GM13977 (cell line): Measurements from ENCODE around the gene RRBP1.

Experiments
- DNase-seq: peaks from one replicate; pipeline ENCODE4 v3.0.0; 2012; ENCODE audit warnings: low spot score
- CTCF ChIP-seq: IDR thresholded peaks from 2 replicates; pipeline ENCODE4 v1.5.1; 2012; ENCODE audit warnings: mild to moderate bottlenecking, control low read depth; ENCODE audit not compliant: insufficient read depth; ENCODE audit errors: extremely low read depth, missing control alignments
- in situ Hi-C: fragments of 300-500 bp; cut with MboI; formaldehyde crosslinking; loops from one replicate; pipeline ENCODE4 v1.12.0; 2022; ENCODE audit warnings: low sequenced_read_pairs, low pct_unique_long_range_greater_than_20kb, mixed read lengths, inconsistent platforms; ENCODE audit not compliant: unreplicated experiment

RRBP1 gene

GRCh38 chr20:17701826-17702225, 19.8 kb upstream of the RRBP1 start:
- no peak for DNase-seq

GRCh38 chr20:17700637-17701036, 18.6 kb upstream of the RRBP1 start:
- in situ Hi-C loops: no loop called here
- no peak for DNase-seq
- TF ChIP-seq CTCF: no peak

More at GRCh38 chr20:17701826-17702225, 19.8 kb upstream of the RRBP1 start:
- no peak for TF ChIP-seq CTCF
- in situ Hi-C loops: no loop called here

- no peak for DNase-seq
- TF ChIP-seq CTCF: no peak
- in situ Hi-C loops: loop anchor here (25.0 kb wide), 1 partner anchor 187 kb away; no protein-coding TSS in a partner anchor
Observed at GRCh38 chr20:17699931-17700351, 17.9 kb upstream of the RRBP1 start, which contains the start of gene BANF2. Gene BANF2 (plus strand): TSS chr20:17699966. CDS start chr20:17725026, 25,060 bp downstream.

- no peak for TF ChIP-seq CTCF
- in situ Hi-C loops: loop anchor here (25.0 kb wide), 1 partner anchor 189 kb away; no protein-coding TSS in a partner anchor
- DNase-seq: no peak
Observed at GRCh38 chr20:17698384-17698783, 16.3 kb upstream of the RRBP1 start.

- no peak for DNase-seq
- in situ Hi-C loops: loop anchor here (25.0 kb wide), 1 partner anchor 190 kb away; no protein-coding TSS in a partner anchor
- no peak for TF ChIP-seq CTCF
Observed at GRCh38 chr20:17697171-17697570, 15.1 kb upstream of the RRBP1 start.

GRCh38 chr20:17696287-17696686, 14.2 kb upstream of the RRBP1 start:
- no peak for TF ChIP-seq CTCF

More at GRCh38 chr20:17696287-17696686, 14.2 kb upstream of the RRBP1 start:
- in situ Hi-C loops: loop anchor here (25.0 kb wide), 1 partner anchor 191 kb away; no protein-coding TSS in a partner anchor
- no peak for DNase-seq
